WTC11 (cell line): ENCODE results near the gene TTC28. TPM values are rescaled to one million over a fixed set of nuclear protein-coding genes. Genes with fewer than 3 reads are reported as not detected.
"Not testable (repeated sequence)": the region's sequence is repeated elsewhere in the genome, so short reads cannot be mapped to it uniquely, and the experiment has no call there.

Source experiments
- ATAC-seq: fragments of 200-7000 bp; cut with Tn5 transposase; 2 replicates; pipeline ENCODE4 v1.10.0; 2021; ENCODE audit warnings: mild to moderate bottlenecking, moderate library complexity
- CTCF ChIA-PET: fragments of 300-600 bp; sonication (Branson Sonifier 250); formaldehyde crosslinking; loops from one replicate; lab custom pipeline; 2021; ENCODE audit warnings: antibody characterized with exemption; lab: Charles Lee
- POLR2A ChIA-PET: fragments of 350-600 bp; sonication (Branson Sonifier 250); formaldehyde crosslinking; loops from one replicate; lab custom pipeline; 2021; ENCODE audit warnings: antibody characterized with exemption; lab: Charles Lee
- DNase-seq: peaks from one replicate; pipeline ENCODE4 v3.0.0; 2021; ENCODE audit warnings: low spot score
- H3K27ac Mint-ChIP-seq: 2 replicates; pipeline ENCODE4 v1.8.0; 2021; ENCODE audit warnings: mixed read lengths
- H3K27me3 Mint-ChIP-seq: 2 replicates; pipeline ENCODE4 v1.8.0; 2021; ENCODE audit warnings: low read depth, mild to moderate bottlenecking, moderate library complexity, mixed read lengths
- H3K36me3 Mint-ChIP-seq: 2 replicates; pipeline ENCODE4 v1.8.0; 2021; ENCODE audit warnings: mixed read lengths
- H3K4me1 Mint-ChIP-seq: 2 replicates; pipeline ENCODE4 v1.8.0; 2022; ENCODE audit warnings: mixed read lengths
- H3K4me3 Mint-ChIP-seq: 2 replicates; pipeline ENCODE4 v1.8.0; 2021; ENCODE audit warnings: mild to moderate bottlenecking, moderate library complexity, mixed read lengths
- H3K9me3 Mint-ChIP-seq: 2 replicates; pipeline ENCODE4 v1.8.0; 2021; ENCODE audit warnings: mixed read lengths
- ATF1 ChIP-seq: sonication (generic); formaldehyde crosslinking; IDR thresholded peaks from 2 replicates; pipeline ENCODE4 v1.8.1; 2023; ENCODE audit warnings: mild to moderate bottlenecking, moderate library complexity, missing genetic modification reagents
- CBFB ChIP-seq: sonication (generic); formaldehyde crosslinking; IDR thresholded peaks from 2 replicates; pipeline ENCODE4 v1.8.1; 2022; ENCODE audit warnings: mild to moderate bottlenecking, low read depth, missing genetic modification reagents
- FOXJ3 ChIP-seq: sonication (generic); formaldehyde crosslinking; IDR thresholded peaks from 2 replicates; pipeline ENCODE4 v1.9.0; 2021; ENCODE audit warnings: missing genetic modification reagents, mild to moderate bottlenecking, borderline replicate concordance
- GRHL2 ChIP-seq: fragments of 250-450 bp; sonication (Bioruptor Pico); IDR thresholded peaks from 2 replicates; pipeline ENCODE4 v1.8.0; 2022; ENCODE audit warnings: mild to moderate bottlenecking, moderate library complexity; ENCODE audit not compliant: insufficient replicate concordance, severe bottlenecking
- IRF2 ChIP-seq: sonication (generic); formaldehyde crosslinking; IDR thresholded peaks from 2 replicates; pipeline ENCODE4 v1.8.0; 2022; ENCODE audit warnings: low read depth, missing genetic modification reagents, borderline replicate concordance
- JAZF1 ChIP-seq: fragments of 250-450 bp; sonication (Bioruptor Pico); IDR thresholded peaks from 2 replicates; pipeline ENCODE4 v1.9.0; 2021; ENCODE audit warnings: moderate library complexity, mild to moderate bottlenecking, inconsistent platforms
- JUN ChIP-seq: sonication (generic); formaldehyde crosslinking; IDR thresholded peaks from 2 replicates; pipeline ENCODE4 v1.8.0; 2023; ENCODE audit warnings: mild to moderate bottlenecking, missing genetic modification reagents
- KAT7 ChIP-seq: sonication (generic); formaldehyde crosslinking; IDR thresholded peaks from 2 replicates; pipeline ENCODE4 v1.8.1; 2023; ENCODE audit warnings: missing genetic modification reagents, mild to moderate bottlenecking, borderline replicate concordance
- PRRX2 ChIP-seq: fragments of 250-450 bp; sonication (Bioruptor Pico); IDR thresholded peaks from 2 replicates; pipeline ENCODE4 v1.8.0; 2021; ENCODE audit warnings: mild to moderate bottlenecking
- RELA ChIP-seq: sonication (generic); formaldehyde crosslinking; IDR thresholded peaks from 2 replicates; pipeline ENCODE4 v1.8.1; 2022; ENCODE audit warnings: missing genetic modification reagents, mild to moderate bottlenecking, borderline replicate concordance
- SMAD3 ChIP-seq: sonication (generic); formaldehyde crosslinking; IDR thresholded peaks from 2 replicates; pipeline ENCODE4 v1.8.0; 2022; ENCODE audit warnings: missing genetic modification reagents, mild to moderate bottlenecking, borderline replicate concordance
- SMAD4 ChIP-seq: sonication (generic); formaldehyde crosslinking; IDR thresholded peaks from 2 replicates; pipeline ENCODE4 v1.8.0; 2022; ENCODE audit warnings: mild to moderate bottlenecking, missing genetic modification reagents
- TCF7 ChIP-seq: sonication (generic); formaldehyde crosslinking; IDR thresholded peaks from 2 replicates; pipeline ENCODE4 v1.8.0; 2022; ENCODE audit warnings: mild to moderate bottlenecking, low read depth, missing genetic modification reagents, moderate library complexity
- ZNF121 ChIP-seq: sonication (generic); formaldehyde crosslinking; IDR thresholded peaks from 2 replicates; pipeline ENCODE4 v1.8.0; 2023; ENCODE audit warnings: missing genetic modification reagents
- ZNF396 ChIP-seq: fragments of 250-450 bp; sonication (Bioruptor Pico); IDR thresholded peaks from 2 replicates; pipeline ENCODE4 v1.8.0; 2021; ENCODE audit warnings: mild to moderate bottlenecking, moderate library complexity, borderline replicate concordance
- ZNF671 ChIP-seq: fragments of 250-450 bp; sonication (Bioruptor Pico); IDR thresholded peaks from 2 replicates; pipeline ENCODE4 v1.8.0; 2021; ENCODE audit warnings: mild to moderate bottlenecking
- total RNA-seq: library from RNA; stranded (reverse); gene quantifications from 3 replicates; pipeline ENCODE4 v1.2.3, GENCODE V29; 2021
- TF ChIP-seq, protein P1 (sequence below): sonication (generic); formaldehyde crosslinking; IDR thresholded peaks from 2 replicates; pipeline ENCODE4 v1.8.0; 2023; ENCODE audit warnings: missing genetic modification reagents, mild to moderate bottlenecking, borderline replicate concordance
- TF ChIP-seq, protein P2 (sequence below): sonication (generic); formaldehyde crosslinking; IDR thresholded peaks from 2 replicates; pipeline ENCODE4 v1.8.1; 2023; ENCODE audit warnings: mild to moderate bottlenecking, missing genetic modification reagents
- TF ChIP-seq, protein P3 (sequence below): fragments of 250-450 bp; sonication (Bioruptor Pico); IDR thresholded peaks from 2 replicates; pipeline ENCODE4 v1.9.0; 2021; ENCODE audit warnings: mild to moderate bottlenecking
- TF ChIP-seq, protein P4 (sequence below): sonication (generic); formaldehyde crosslinking; IDR thresholded peaks from 2 replicates; pipeline ENCODE4 v1.8.0; 2022; ENCODE audit warnings: missing genetic modification reagents
- TF ChIP-seq, protein P5 (sequence below): sonication (generic); formaldehyde crosslinking; IDR thresholded peaks from 2 replicates; pipeline ENCODE4 v1.8.1; 2022; ENCODE audit warnings: low read depth, missing genetic modification reagents, borderline replicate concordance

Gene TTC28
- total RNA-seq, 1 experiment from 2014 or later, result 13.0 TPM

DNA sequence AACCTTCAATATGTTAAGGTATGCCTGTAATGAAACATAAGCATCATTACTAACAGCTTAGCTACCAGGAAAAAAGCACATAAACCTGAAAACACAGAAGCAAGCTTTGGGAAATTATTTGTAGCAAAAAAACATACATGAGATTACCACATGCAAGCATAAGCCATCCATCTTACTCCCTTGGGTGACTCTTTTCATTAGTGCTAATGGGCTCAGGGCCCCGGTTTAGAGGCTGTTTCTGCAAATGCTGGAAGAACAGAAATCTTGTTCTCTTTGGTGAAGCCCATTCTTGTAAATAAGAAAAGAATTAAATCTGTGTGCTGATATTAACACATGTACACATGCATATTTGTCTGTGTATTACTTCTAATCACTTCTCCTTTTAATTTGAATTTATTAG lies 314.3 kb downstream of the TTC28 start (continued):
- TF ChIP-seq, protein P1, sequence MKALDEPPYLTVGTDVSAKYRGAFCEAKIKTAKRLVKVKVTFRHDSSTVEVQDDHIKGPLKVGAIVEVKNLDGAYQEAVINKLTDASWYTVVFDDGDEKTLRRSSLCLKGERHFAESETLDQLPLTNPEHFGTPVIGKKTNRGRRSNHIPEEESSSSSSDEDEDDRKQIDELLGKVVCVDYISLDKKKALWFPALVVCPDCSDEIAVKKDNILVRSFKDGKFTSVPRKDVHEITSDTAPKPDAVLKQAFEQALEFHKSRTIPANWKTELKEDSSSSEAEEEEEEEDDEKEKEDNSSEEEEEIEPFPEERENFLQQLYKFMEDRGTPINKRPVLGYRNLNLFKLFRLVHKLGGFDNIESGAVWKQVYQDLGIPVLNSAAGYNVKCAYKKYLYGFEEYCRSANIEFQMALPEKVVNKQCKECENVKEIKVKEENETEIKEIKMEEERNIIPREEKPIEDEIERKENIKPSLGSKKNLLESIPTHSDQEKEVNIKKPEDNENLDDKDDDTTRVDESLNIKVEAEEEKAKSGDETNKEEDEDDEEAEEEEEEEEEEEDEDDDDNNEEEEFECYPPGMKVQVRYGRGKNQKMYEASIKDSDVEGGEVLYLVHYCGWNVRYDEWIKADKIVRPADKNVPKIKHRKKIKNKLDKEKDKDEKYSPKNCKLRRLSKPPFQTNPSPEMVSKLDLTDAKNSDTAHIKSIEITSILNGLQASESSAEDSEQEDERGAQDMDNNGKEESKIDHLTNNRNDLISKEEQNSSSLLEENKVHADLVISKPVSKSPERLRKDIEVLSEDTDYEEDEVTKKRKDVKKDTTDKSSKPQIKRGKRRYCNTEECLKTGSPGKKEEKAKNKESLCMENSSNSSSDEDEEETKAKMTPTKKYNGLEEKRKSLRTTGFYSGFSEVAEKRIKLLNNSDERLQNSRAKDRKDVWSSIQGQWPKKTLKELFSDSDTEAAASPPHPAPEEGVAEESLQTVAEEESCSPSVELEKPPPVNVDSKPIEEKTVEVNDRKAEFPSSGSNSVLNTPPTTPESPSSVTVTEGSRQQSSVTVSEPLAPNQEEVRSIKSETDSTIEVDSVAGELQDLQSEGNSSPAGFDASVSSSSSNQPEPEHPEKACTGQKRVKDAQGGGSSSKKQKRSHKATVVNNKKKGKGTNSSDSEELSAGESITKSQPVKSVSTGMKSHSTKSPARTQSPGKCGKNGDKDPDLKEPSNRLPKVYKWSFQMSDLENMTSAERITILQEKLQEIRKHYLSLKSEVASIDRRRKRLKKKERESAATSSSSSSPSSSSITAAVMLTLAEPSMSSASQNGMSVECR (CRISPR knock-in tag), result no peak
- TF ChIP-seq, protein P2, sequence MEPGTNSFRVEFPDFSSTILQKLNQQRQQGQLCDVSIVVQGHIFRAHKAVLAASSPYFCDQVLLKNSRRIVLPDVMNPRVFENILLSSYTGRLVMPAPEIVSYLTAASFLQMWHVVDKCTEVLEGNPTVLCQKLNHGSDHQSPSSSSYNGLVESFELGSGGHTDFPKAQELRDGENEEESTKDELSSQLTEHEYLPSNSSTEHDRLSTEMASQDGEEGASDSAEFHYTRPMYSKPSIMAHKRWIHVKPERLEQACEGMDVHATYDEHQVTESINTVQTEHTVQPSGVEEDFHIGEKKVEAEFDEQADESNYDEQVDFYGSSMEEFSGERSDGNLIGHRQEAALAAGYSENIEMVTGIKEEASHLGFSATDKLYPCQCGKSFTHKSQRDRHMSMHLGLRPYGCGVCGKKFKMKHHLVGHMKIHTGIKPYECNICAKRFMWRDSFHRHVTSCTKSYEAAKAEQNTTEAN (CRISPR knock-in tag), result no peak
- TF ChIP-seq SMAD4 (CRISPR knock-in tag), result no peak
- TF ChIP-seq, protein P3, sequence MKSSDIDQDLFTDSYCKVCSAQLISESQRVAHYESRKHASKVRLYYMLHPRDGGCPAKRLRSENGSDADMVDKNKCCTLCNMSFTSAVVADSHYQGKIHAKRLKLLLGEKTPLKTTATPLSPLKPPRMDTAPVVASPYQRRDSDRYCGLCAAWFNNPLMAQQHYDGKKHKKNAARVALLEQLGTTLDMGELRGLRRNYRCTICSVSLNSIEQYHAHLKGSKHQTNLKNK (CRISPR knock-in tag), result no peak
- no peak for TF ChIP-seq SMAD3 (CRISPR knock-in tag)
- no peak for TF ChIP-seq ZNF121 (CRISPR knock-in tag)
- no peak for TF ChIP-seq RELA
- TF ChIP-seq, protein P4, sequence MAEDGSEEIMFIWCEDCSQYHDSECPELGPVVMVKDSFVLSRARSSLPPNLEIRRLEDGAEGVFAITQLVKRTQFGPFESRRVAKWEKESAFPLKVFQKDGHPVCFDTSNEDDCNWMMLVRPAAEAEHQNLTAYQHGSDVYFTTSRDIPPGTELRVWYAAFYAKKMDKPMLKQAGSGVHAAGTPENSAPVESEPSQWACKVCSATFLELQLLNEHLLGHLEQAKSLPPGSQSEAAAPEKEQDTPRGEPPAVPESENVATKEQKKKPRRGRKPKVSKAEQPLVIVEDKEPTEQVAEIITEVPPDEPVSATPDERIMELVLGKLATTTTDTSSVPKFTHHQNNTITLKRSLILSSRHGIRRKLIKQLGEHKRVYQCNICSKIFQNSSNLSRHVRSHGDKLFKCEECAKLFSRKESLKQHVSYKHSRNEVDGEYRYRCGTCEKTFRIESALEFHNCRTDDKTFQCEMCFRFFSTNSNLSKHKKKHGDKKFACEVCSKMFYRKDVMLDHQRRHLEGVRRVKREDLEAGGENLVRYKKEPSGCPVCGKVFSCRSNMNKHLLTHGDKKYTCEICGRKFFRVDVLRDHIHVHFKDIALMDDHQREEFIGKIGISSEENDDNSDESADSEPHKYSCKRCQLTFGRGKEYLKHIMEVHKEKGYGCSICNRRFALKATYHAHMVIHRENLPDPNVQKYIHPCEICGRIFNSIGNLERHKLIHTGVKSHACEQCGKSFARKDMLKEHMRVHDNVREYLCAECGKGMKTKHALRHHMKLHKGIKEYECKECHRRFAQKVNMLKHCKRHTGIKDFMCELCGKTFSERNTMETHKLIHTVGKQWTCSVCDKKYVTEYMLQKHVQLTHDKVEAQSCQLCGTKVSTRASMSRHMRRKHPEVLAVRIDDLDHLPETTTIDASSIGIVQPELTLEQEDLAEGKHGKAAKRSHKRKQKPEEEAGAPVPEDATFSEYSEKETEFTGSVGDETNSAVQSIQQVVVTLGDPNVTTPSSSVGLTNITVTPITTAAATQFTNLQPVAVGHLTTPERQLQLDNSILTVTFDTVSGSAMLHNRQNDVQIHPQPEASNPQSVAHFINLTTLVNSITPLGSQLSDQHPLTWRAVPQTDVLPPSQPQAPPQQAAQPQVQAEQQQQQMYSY (CRISPR knock-in tag), result no peak

DNA sequence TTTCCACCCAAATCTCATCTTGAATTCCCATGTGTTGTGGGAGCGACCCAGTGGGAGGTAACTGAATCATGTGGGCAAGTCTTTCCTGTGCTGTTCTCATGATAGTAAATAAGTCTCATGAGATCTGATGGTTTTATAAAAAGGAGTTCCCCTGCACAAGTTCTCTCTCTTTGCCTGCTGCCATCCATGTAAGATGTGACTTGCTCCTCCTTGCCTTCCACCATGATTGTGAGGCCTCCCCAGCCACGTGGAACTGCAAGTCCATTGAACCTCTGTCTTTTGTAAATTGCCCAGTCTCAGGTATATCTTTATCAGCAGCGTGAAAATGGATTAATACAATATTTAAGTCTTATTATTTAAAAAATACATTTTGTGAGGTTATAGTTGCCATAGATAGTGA lies 315.5 kb downstream of the TTC28 start:
- ATAC-seq, CTCF ChIA-PET, DNase-seq, H3K4me1 Mint-ChIP-seq, H3K4me3 Mint-ChIP-seq, POLR2A ChIA-PET, H3K27me3 Mint-ChIP-seq, H3K27ac Mint-ChIP-seq: not testable (repeated sequence)
- Mint-ChIP-seq H3K9me3 (peaks cover 40% of the 10 kb centered on the region), H3K36me3 (peaks cover 30% of the 10 kb centered on the region)

DNA sequence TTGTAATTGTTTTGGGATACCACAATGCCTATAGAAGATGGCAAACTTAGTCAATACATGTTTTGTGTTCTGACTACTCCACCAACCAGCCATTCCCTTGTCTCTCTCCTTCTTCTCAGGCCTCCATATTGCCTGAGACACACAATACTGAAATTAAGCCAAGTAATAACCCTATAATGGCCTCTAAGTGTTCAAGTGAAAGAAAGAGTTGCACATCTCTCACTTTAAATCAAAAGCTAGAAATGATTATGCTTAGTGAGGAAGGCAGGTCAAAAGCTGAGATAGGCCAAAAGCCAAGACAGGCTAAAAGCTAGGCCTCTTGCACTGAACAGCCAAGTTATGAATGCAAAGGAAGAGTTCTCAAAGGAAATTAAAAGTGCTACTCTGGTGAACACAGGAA lies 318.7 kb downstream of the TTC28 start:
- Mint-ChIP-seq H3K4me1 (peaks cover 10% of the 10 kb centered on the region), H3K9me3 (peaks cover 32% of the 10 kb centered on the region), H3K27me3 (peaks cover 7% of the 10 kb centered on the region), H3K27ac (no peak overlapping the region), H3K36me3 (peaks cover 30% of the 10 kb centered on the region), H3K4me3 (no peak overlapping the region)
- ChIA-PET POLR2A (no interaction called here), CTCF (no interaction called here)
- TF ChIP-seq TCF7 (no peak), ATF1 (CRISPR knock-in tag) (no peak), FOXJ3 (no peak)
- ATAC-seq (no peak), DNase-seq (no peak)

DNA sequence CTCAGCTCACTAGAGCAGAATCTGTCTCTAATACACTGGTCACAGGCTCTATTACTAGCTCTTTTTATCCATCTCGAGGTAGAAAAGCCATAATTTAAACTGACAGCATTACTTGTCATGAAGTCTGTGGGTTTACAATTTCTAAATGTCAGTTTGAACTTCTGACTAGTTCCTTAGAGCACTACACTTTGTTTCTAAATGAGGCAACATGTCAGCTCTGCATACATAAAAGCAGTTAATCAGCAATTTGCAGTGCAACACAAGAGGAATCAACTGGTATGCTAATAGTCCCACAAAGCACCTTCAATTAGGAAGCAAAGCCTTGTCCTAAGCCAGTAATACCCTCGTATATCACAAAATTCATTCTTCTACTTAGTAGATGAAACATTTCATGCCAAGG lies 321.3 kb downstream of the TTC28 start:
- Mint-ChIP-seq H3K27ac (no peak overlapping the region), H3K4me1 (peaks cover 10% of the 10 kb centered on the region), H3K27me3 (peaks cover 7% of the 10 kb centered on the region), H3K36me3 (peaks cover 17% of the 10 kb centered on the region), H3K9me3 (peaks cover 18% of the 10 kb centered on the region), H3K4me3 (no peak overlapping the region)
- DNase-seq (no peak), ATAC-seq (no peak; the same call in 1 of the 2 replicates)
- CTCF ChIA-PET, result interaction anchor here (1.2 kb wide), 1 partner anchor 338 kb away, joined by 3 read pairs; no protein-coding TSS in a partner anchor
- POLR2A ChIA-PET, result no interaction called here
- TF ChIP-seq JUN (no peak), IRF2 (no peak), ZNF121 (CRISPR knock-in tag) (no peak), PRRX2 (no peak), ZNF396 (CRISPR knock-in tag) (no peak), KAT7 (no peak), CBFB (CRISPR knock-in tag) (no peak), GRHL2 (no peak), JAZF1 (no peak), ZNF671 (CRISPR knock-in tag) (no peak)
- TF ChIP-seq, protein P5, sequence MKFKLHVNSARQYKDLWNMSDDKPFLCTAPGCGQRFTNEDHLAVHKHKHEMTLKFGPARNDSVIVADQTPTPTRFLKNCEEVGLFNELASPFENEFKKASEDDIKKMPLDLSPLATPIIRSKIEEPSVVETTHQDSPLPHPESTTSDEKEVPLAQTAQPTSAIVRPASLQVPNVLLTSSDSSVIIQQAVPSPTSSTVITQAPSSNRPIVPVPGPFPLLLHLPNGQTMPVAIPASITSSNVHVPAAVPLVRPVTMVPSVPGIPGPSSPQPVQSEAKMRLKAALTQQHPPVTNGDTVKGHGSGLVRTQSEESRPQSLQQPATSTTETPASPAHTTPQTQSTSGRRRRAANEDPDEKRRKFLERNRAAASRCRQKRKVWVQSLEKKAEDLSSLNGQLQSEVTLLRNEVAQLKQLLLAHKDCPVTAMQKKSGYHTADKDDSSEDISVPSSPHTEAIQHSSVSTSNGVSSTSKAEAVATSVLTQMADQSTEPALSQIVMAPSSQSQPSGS (CRISPR knock-in tag), result no peak
